ENCODE results near the gene ERGIC3. TPM values are rescaled to one million over a fixed set of nuclear protein-coding genes. Genes with fewer than 3 reads are reported as not detected.
A peak's percentile ranks its signal among the peaks of the same experiment; 100 is the strongest.

The ERGIC3 gene
- total and polyA plus RNA-seq, 2 of the 13 experiments (the other 11 are each of a cell fraction or from before 2014, with no cell fraction given): 407 to 670 TPM

DNA sequence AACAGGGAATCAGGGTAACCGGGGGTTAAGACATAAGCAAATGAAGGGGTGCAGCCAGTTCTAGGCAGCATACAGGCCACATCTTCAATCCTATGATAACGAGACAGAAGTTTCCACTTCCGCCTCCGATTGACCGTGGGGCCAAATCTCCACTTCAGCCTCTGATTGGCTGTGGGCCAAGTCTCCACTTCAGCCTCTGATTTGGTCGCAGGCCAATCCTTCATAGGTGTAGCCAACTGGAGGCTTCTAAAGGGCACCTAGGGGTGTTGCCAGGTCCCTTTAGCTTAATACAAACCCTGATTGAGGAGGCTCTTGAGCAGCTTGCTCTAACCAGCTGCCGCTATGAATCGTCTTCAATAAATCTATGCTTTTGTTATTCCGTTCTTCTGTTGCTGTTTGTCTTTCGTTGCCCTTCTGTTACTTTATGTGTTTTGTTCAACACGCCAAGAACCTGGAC lies 2.1 kb upstream of the ERGIC3 start (continued):
- TF ChIP-seq KMT2A (CRISPR knock-in tag; IDR thresholded peaks at IDR 0.05) (no peak), ZNF790 (CRISPR knock-in tag; IDR thresholded peaks at IDR 0.05; ENCODE audit: borderline replicate concordance) (no peak), ZFP36L1 (CRISPR knock-in tag; IDR thresholded peaks at IDR 0.05) (no peak), ZNF737 (CRISPR knock-in tag; IDR thresholded peaks at IDR 0.05; ENCODE audit: borderline replicate concordance) (no peak), FOXK1 (CRISPR knock-in tag; IDR thresholded peaks at IDR 0.05; ENCODE audit: borderline replicate concordance, low read depth) (peak; percentile 78; the same call in 1 of the 2 replicates), HOXD1 (CRISPR knock-in tag; IDR thresholded peaks at IDR 0.05) (0 out of 2 replicates have a peak, but pooled peaks have one; percentile 62), EED (CRISPR knock-in tag; IDR thresholded peaks at IDR 0.05) (no peak), MZF1 (CRISPR knock-in tag; IDR thresholded peaks at IDR 0.05; ENCODE audit: borderline replicate concordance) (no peak), ARNT (IDR thresholded peaks at IDR 0.05) (no peak), ZNF343 (CRISPR knock-in tag; IDR thresholded peaks at IDR 0.05) (no peak), ZNF441 (CRISPR knock-in tag; IDR thresholded peaks at IDR 0.05; ENCODE audit: borderline replicate concordance) (no peak), SIX4 (CRISPR knock-in tag; IDR thresholded peaks at IDR 0.05) (no peak), ZNF224 (CRISPR knock-in tag; IDR thresholded peaks at IDR 0.05) (no peak), ZEB1 (IDR thresholded peaks at IDR 0.05; ENCODE audit: insufficient replicate concordance, low read depth) (no peak)
- TF ChIP-seq, protein P1, sequence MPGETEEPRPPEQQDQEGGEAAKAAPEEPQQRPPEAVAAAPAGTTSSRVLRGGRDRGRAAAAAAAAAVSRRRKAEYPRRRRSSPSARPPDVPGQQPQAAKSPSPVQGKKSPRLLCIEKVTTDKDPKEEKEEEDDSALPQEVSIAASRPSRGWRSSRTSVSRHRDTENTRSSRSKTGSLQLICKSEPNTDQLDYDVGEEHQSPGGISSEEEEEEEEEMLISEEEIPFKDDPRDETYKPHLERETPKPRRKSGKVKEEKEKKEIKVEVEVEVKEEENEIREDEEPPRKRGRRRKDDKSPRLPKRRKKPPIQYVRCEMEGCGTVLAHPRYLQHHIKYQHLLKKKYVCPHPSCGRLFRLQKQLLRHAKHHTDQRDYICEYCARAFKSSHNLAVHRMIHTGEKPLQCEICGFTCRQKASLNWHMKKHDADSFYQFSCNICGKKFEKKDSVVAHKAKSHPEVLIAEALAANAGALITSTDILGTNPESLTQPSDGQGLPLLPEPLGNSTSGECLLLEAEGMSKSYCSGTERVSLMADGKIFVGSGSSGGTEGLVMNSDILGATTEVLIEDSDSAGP (CRISPR knock-in tag; IDR thresholded peaks at IDR 0.05; ENCODE audit: borderline replicate concordance): no peak
- TF ChIP-seq, protein P2, sequence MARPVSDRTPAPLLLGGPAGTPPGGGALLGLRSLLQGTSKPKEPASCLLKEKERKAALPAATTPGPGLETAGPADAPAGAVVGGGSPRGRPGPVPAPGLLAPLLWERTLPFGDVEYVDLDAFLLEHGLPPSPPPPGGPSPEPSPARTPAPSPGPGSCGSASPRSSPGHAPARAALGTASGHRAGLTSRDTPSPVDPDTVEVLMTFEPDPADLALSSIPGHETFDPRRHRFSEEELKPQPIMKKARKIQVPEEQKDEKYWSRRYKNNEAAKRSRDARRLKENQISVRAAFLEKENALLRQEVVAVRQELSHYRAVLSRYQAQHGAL (CRISPR knock-in tag; IDR thresholded peaks at IDR 0.05; ENCODE audit: not compliant biosample characterization): no peak
- TF ChIP-seq, protein P3, sequence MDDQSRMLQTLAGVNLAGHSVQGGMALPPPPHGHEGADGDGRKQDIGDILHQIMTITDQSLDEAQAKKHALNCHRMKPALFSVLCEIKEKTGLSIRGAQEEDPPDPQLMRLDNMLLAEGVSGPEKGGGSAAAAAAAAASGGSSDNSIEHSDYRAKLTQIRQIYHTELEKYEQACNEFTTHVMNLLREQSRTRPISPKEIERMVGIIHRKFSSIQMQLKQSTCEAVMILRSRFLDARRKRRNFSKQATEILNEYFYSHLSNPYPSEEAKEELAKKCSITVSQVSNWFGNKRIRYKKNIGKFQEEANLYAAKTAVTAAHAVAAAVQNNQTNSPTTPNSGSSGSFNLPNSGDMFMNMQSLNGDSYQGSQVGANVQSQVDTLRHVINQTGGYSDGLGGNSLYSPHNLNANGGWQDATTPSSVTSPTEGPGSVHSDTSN (CRISPR knock-in tag; IDR thresholded peaks at IDR 0.05; ENCODE audit: borderline replicate concordance): no peak; the same call in 1 of the 2 replicates
- TF ChIP-seq, protein P4, sequence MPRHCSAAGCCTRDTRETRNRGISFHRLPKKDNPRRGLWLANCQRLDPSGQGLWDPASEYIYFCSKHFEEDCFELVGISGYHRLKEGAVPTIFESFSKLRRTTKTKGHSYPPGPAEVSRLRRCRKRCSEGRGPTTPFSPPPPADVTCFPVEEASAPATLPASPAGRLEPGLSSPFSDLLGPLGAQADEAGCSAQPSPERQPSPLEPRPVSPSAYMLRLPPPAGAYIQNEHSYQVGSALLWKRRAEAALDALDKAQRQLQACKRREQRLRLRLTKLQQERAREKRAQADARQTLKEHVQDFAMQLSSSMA (CRISPR knock-in tag; IDR thresholded peaks at IDR 0.05): no peak
- TF ChIP-seq, protein P5, sequence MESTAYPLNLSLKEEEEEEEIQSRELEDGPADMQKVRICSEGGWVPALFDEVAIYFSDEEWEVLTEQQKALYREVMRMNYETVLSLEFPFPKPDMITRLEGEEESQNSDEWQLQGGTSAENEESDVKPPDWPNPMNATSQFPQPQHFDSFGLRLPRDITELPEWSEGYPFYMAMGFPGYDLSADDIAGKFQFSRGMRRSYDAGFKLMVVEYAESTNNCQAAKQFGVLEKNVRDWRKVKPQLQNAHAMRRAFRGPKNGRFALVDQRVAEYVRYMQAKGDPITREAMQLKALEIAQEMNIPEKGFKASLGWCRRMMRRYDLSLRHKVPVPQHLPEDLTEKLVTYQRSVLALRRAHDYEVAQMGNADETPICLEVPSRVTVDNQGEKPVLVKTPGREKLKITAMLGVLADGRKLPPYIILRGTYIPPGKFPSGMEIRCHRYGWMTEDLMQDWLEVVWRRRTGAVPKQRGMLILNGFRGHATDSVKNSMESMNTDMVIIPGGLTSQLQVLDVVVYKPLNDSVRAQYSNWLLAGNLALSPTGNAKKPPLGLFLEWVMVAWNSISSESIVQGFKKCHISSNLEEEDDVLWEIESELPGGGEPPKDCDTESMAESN (CRISPR knock-in tag; conservative IDR thresholded peaks at IDR 0.05): 0 out of 2 replicates have a peak, but pooled peaks have one; percentile 13
